ENCODE data around the gene INSIG1.

Gene INSIG1

GRCh38 chr7:155344618-155345433 lies 47.1 kb downstream of the INSIG1 start:
- H3K4me3 ChIP-seq (ENCODE audit: low read length): no peak overlapping the region
- DNase-seq (ENCODE audit: low read depth): peak; percentile 41
- TF ChIP-seq CTCF (IDR thresholded peaks at IDR 0.05; ENCODE audit: insufficient read depth, low read depth, low read length, missing control alignments): peak; percentile 49

- TF ChIP-seq CTCF (IDR thresholded peaks at IDR 0.05; ENCODE audit: insufficient read depth, low read depth, low read length, missing control alignments): no peak
- H3K4me3 ChIP-seq (ENCODE audit: low read length): no peak overlapping the region
- DNase-seq (ENCODE audit: low read depth): no peak
Measured at GRCh38 chr7:155345490-155345889, 47.8 kb downstream of the INSIG1 start.

GRCh38 chr7:155346285-155346684 lies 48.6 kb downstream of the INSIG1 start:
- DNase-seq (ENCODE audit: low read depth): no peak
- TF ChIP-seq CTCF (IDR thresholded peaks at IDR 0.05; ENCODE audit: insufficient read depth, low read depth, low read length, missing control alignments): no peak
- no peak overlapping the region for H3K4me3 ChIP-seq (ENCODE audit: low read length)

GRCh38 chr7:155348806-155349205 lies 51.1 kb downstream of the INSIG1 start:
- no peak overlapping the region for H3K4me3 ChIP-seq (ENCODE audit: low read length)
- TF ChIP-seq CTCF (IDR thresholded peaks at IDR 0.05; ENCODE audit: insufficient read depth, low read depth, low read length, missing control alignments): no peak
- no peak for DNase-seq (ENCODE audit: low read depth)

DNA sequence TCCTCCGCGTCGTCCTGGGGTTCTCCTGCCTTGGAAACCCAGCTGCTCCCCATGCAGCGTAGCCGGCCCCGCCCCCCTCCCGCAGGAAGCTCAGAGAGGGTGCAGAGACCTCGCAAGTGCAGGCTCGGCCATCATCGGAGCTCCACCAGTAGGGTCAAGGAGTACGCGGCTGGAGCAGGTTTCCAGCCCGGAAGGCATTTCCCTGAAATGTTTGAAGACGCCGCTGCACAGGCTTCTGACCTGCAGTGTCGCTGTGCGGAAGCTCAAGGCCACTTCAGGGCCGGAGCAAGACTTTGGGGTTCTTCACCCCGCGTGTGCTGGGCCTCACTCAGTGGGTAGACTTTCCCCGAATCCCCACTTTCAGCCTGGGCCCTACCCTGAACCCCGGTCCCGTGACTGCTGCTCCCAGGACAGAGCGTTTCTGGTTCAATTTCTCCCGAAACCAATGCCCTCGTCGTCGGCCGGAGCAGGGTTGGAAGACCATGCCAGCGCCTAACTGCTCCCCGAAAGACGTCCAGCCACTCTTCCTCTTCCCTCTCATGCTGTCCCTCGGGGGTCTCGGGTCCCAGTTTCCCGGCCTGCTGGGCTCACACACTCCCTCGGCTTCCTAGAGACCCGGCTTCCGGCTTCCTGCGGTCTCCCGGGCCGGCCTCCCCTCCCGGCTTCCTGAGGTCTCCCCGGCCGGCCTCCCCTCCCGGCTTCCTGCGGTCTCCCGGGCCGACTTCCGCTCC lies 52.1 kb downstream of the INSIG1 start:
- TF ChIP-seq CTCF (IDR thresholded peaks at IDR 0.05; ENCODE audit: insufficient read depth, low read depth, low read length, missing control alignments): no peak
- H3K4me3 ChIP-seq (ENCODE audit: low read length): no peak overlapping the region
- no peak for DNase-seq (ENCODE audit: low read depth)

- TF ChIP-seq CTCF (IDR thresholded peaks at IDR 0.05; ENCODE audit: insufficient read depth, low read depth, low read length, missing control alignments): no peak
- DNase-seq (ENCODE audit: low read depth): no peak
- H3K4me3 ChIP-seq (ENCODE audit: low read length): no peak overlapping the region
Measured at GRCh38 chr7:155351120-155351870, 53.6 kb downstream of the INSIG1 start.

Data from epithelial cell of esophagus (primary cell).